Measurements from ENCODE around the gene DBP.
A peak's percentile ranks its signal among the peaks of the same experiment; 100 is the strongest.
"Not testable (repeated sequence)": the region's sequence is repeated elsewhere in the genome, so short reads cannot be mapped to it uniquely, and the experiment has no call there.

Gene DBP

DNA sequence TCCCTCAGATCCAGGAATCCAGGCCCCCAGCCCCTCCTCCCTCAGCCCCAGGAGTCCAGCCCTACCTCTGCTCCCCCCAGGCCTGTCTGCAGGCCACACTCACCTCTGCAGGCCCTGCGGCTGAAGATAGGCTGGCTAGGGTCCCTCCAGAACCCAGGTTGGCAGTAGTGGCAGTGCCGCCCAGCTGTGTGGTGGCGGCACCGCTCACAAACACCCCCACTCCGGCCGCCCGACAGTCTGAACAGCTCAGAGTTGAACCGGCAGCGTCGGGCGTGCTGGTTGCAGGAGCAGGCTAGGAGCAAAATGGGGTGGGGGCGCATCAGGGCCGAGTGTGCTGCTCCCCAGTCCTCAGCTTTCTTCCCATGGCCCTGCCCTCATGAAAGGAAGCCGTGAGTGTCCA, 27.3 kb upstream of the DBP start:
- DNase-seq = no peak

DNA sequence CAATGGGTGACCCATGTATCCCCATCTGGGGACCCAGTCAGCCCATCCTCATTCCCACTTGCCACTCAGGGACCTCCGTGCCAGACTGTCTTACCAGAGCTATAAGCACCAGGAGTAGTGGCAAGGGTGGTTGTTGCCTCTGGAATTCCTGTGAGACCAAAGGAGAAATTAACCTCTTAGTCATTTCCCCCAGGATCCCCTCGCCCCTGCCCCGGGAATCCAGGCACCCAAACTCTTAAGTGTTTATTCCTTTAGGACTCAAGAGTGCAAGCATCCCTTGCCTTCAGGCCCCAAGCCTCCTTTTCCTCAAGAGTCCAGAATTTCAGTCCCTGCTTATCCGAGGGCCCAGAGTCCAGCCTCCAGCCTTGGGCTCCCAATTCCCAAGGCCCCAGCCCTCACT, 26.5 kb upstream of the DBP start:
- DNase-seq = no peak

DNA sequence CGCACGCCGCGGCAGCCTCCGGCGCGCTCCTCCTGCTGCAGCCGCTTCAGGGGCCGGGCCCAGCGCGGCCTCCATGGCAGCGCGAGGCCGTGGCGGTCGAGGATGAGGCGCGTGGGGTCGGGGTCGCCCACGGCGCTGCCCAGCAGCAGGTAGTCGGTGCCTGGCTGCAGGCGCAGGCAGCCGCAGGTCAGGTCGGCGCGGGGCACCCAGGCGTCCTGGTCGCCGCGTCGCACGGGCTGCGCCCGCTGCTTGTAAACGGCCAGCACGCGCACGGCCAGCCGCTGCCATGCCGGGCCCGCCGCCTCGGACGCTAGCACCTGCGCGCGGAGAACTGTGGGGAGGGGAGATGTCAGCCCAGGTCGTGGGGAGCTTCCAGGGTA, 24.5 kb upstream of the DBP start:
- DNase-seq = no peak

DNA sequence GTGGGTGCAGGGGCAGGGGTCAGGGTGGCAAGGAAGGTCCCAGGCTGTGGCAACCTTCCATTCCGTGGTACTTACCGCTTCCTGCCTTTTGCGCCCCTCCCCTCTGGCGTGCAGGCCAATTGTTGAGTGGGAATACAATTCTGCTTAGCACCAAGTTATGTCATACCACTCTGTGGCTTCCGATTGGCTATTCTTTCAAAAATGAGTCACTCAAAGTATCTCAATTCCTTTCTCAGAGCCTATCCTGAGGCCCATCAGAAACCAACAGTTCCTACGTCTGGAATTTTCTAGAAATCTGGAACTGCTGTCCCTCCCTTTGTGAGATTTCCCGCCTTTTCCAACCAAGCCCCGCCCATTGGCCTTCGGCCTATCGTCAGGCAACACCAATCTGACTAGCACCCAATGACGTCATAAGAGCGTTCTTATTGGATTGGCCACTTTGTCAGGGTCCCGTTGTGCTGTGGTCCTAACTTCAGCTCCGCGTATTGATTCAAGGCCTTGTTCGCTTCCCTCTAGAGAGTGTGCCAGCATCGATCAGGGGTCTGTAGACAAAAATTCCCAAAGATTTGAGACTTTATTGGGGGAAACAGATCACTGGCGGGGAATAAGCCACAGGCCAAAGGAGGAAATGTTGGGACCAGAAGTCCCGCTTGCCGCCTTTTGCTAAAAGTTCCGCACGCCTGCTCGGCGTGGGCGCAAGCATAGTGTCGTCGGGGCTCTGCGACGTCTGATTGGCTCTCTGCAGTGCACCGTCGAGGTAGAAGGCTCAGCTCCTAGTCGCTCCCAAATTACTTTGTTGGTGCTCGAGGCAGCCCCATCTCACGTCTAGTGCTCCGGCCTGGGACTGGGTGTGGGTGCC, 23.9 kb upstream of the DBP start:
- DNase-seq = peak; percentile 87

DNA sequence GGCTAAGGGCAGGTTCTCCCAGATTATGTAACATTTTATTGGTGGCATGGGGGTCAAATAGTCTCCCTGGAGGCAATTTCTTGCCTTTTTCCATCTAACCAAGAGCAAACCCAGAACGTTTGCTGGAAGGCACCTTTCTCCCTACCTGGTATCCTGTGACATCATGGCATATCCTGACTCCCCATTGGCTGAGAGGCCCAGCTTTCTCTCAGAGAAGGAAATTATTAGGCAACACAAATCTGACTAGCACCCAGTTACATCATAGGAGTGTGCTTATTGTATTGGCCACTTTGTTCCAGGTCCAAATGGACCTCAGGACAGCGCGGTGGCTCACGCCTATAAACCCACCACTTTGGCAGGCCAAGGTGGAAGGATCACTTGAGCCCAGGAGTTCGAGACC, 22.6 kb upstream of the DBP start:
- no peak for DNase-seq

DNA sequence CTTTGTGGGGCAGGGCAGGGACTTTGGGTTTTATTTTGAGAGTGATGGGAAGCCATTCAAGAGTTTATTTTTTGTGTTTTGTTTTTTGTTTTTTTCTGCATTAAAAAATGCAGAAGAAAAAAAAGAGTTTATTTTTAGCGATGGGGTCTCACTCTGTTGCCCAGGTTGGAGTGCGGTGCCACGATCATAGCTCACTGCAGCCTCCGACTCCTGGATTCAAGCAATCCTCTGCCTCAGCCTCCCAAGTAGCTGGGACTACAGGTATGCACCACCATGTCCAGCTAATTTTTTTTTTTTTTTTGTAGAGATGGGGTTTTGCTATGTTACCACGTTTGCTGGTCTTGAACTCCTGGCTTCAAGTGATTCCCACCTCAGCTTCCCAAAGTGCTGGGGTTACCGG, 21.3 kb upstream of the DBP start:
- no peak for DNase-seq

DNA sequence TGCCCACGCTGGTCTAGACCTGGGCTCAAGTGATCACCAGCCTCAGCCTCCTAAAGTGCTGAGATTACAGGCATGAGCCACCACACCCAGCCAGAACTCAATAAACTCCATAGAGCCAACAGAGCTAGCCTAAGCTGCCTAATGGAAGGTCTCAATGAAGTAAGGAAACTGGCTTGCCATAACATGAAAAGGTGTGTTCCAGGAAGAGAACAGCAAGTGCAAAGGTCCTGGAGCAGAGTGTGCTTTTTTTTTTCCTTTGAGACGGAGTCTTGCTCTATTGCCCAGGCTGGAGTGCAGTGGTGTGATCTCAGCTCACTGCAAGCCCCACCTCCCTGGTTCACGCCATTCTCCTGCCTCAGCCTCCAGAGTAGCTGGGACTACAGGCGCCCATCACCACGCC, 20.6 kb upstream of the DBP start:
- DNase-seq = not testable (repeated sequence)

DNA sequence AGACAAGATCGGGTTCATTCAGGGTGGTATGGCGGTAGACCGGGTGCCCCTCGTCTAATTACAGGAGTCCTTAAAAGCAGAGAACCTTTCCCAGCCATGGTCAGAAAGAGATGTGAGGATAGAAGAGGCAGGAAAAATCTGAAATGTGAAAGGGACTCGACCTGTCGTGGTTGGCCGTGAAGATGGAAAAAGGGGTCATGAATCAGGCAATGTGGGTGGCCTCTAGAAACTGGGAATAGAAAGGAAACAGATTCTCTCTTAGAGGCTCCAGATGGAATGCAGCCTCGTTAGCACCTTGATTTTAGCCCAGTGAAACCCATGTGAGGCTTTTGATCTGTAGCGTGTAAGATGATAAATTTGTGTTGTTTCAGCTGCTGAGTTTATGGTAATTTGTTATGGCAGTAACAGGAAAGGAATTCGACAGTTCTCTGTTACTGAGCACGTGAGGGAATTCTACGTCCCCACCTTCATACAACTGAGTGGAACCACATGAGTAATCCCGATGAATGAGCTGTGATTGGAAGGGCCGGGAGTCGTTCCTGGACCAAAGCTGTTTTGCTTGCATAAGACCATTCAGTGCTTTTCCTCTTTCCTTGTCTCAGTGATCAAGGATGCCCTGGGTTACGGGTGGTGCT, 19.8 kb upstream of the DBP start:
- no peak for DNase-seq

DNA sequence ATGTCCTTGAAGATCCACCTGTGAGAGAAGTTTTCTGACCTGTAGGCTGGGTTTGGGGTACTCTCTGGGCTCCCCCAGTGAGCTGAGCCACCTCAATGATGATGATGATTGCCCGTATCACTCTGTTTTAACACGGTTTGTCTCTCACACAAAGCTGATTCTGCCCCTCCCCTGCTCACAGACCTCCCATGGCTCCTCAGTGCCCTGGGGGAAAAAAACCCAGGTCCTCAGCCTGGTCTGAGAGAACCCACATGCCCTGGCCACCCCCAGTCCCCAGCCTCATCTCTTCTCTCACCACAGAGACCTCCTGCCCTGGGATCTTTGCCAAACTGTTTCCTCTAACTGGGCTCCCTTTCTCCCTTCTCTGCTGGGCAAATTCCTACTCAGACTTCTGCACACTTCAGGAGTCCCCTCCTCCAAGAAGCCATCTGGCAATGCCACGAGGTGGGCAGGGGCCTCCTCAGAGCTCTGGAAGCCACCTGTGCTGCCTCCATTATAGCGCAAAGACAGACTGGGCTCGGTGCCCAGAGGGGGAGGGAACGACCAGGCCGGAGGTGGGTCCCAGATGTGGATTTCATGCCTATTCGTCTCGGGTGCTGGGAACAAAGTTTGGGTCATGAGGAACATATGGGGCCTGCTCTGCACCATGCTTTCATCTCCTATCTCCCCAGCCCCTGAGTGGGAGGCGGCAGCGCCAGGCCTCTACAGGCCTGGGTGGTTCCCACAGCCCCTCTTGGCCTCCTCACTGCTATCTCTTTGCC, 17.3 kb upstream of the DBP start:
- DNase-seq = no peak

DNA sequence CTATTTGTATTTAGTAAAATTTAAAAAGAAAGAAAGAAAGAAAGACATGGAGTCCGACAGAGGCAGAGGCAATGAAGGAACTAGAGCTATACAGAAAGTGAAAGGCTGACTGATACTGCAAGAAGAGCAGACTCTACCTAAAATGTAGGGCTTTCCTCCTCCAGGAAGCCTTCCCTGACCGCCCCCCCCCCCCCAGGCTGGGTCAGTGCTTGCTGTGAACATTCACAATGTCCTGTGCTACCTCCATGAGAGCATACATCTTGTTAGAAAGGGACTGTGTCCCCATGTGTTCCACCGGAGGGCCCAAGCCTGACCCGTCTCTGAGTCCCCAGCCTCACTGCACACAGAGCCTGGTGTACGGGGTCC, 14.5 kb upstream of the DBP start:
- no peak for DNase-seq

DNA sequence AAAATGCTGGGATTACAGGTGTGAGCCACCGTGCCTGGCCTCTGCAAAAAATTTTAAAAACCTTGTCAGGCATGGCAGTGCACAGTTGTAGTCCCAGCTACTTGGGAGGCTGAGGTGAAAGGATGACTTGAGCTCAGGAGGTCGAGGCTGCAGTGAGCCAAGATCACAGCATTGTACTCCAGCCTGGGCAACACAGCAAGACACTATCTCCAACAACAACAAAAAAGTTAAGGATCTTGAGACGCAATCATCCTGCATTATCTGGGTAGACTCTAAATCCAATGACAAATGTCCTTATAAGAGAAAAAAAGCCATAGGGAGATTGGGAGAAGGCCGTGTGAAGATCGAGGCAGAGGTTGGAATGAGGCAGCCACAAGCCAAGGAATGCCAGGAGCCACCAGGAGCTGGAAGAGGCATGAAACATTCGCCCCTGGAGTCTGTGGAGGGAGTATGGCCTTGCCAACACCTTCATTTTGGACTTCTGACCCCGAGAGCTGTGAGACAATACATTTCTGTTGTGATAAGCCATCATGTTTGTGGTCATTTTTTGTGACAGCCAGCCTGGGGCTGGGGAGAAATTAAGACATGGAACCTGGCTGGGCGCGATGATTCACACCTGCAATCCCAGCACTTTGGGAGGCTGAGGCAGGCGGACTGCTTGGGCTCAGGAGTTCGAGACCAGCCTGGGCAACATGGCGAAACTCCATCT, 13.9 kb upstream of the DBP start:
- no peak for DNase-seq

DNA sequence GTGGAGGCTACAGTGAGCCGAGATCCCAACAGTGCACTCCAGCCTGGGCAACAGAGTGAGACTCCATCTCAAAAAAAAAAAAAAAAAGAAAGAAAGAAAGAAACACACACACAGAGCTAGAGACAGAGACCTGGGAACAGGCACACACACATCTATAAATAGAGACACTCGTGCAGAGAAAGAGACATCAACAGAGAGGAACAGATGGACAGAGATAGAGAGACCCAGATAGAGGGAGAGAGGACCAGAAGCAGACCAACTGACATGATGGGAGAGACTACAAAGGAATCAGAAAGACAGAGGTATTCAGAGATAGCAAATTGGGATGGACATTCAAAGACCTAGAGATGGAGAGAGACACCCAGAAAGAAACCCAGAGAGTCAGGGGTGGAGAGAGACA, 11.0 kb upstream of the DBP start:
- DNase-seq = no peak

DNA sequence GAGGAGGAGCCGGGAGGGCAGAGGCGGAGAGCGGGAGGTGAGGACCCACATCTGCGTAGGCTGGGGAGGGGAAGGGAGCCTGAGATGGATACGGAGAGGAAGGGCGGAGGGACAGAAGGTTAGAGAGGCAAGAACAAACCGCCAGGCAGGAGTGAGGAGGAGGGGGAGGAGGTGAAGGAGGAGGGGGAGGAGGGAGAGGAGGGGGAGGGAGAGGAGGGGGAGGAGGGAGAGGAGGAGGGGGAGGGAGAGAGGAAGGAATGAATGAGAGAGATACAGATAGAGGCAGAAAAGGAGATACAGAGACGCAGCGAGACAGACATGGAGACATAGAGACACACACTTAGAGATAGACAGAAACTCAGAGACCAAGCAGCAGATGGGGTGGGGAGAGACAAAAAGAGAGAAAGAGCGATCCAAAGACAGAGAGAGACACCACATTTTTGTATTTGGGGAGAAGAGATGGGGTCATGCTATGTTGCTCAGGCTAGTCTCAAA, 9.6 kb upstream of the DBP start:
- DNase-seq = no peak

DNA sequence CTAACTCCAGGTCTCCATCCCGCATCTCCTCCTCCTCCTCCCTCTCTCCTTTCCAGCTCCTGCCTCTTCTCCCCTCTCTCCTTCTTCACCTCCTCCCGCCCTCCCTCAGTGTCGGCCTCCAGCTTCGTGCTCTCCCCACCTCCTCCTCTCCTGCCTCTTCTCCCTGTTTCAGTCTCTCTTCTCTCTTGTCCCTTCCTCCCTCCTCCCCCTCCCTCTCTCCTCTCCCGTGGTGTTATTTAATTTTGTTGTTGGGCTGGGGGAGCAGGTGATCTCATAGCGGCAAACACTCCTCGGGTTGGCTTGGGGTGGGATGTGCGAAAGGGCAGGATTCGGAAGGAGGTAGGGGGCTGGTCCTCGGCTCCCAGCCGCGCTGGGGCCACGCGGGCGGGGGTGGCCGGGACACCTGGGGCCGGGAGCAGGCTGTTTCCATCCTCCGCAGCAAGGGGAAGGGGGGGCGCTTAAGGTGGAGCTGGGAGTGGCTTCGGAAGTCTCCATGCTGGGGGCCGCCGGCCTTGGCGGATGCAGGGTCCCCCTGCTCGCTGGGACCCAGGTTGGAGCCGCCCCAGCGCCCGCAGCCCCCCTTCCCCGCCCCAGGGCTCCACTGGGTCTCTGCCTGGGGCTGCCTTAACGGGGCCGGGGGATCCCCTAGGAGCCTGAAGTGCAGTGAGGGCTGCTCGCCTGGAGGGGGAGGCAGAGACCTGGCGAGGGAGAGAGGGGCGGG, 9.0 kb upstream of the DBP start, which contains the start of gene CA11:
Gene CA11, minus strand, starts transcription at position 187 of the 721 bp plus-strand sequence. CDS start 555 bp downstream, outside the sequence.
- peak; percentile 76 for DNase-seq

DNA sequence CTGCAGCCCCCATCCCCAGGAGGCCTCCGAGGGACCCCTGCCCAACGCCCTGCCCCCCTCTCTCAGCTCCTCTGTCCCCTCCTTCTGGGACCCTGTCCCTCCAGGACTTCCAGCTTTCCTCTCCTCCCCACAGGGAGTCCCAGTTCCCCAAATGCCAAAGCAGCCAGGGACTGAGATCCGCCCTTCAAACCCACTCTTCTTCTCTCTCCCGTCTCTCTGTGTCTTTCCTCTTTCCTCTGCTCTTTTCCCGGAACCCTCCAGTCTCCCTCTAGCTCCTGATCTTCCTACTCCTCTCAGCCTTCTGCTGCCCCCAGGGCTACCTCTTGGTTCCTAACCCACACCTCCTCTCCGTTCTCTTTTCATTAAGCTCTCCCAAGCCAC, 8.4 kb upstream of the DBP start:
- no peak for DNase-seq

DNA sequence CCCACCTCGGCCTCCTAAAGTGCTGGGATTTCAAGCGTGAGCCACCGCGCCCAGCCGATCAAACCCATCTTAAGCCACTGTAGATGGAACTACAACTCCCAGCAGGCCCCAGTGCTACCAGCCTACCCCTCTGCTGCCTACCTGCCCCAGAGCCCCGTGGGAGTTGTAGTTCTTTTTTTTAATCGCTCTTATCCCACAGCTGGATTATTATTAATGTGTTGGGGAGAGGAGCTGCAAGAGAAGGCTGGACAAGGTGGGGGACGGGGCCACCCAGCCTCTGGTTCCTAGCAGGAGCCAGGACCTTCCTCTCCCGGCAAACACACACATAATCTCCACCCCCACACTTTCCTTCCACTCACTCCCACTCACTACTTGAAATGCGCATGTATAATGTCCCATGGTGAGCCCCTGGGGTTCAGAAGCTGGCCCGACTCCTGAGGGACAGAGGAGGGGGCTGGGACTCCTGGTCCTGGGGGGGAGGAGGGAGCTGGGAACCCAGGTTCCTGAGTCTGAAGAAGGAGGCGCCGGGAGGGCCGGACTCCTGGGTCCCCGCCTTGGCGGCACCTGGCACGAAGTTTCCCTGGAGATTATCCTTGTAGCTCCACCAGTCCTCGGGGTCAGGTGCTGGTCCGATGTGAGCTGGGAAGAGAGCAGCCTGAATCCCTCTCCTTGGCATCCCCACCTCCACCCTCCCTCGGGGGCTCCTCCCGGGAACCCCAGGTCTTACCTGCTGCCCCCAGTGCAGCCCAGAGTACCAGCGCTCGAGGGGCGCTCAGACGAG, 7.8 kb upstream of the DBP start:
- DNase-seq = peak; percentile 79

DNA sequence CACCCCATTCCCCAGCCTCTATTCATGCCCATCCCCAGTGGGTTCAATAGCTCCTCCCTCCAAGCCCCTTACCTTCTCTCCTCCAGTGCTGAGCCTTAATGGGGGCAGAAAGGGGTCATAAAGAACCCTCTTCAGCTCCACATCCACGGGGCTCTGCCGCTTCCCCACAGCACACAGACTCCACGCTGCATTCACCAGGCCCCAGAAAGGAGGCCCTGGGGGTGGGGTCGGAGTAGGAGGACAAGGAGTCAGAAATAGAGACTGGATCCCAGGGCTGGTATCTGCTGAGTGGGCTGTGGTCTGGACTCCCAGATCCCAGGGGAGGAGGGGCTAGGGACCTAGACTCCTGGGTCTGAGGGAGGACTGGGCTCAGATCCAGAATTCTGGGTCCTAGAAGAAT, 7.2 kb upstream of the DBP start:
- DNase-seq = no peak

DNA sequence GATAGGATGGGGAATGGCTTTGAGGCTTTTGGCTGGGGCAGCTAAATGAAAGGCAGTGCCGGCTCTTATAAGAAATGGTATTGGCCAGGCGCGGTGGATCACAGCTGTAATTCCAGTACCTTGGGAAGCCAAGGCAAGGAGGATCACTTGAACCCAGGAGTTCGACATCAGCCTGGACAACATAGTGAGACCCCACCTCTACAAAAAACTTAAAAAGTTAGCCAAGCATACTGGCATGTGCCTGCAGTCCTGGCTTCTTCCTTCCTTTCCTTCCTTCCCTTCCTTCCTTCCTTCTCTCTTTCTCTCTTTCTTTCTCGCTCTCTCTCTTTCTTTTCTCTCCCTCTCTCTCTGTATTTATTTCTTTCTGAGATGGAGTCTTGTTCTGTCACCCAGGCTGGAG, 5.7 kb upstream of the DBP start:
- DNase-seq = no peak

DNA sequence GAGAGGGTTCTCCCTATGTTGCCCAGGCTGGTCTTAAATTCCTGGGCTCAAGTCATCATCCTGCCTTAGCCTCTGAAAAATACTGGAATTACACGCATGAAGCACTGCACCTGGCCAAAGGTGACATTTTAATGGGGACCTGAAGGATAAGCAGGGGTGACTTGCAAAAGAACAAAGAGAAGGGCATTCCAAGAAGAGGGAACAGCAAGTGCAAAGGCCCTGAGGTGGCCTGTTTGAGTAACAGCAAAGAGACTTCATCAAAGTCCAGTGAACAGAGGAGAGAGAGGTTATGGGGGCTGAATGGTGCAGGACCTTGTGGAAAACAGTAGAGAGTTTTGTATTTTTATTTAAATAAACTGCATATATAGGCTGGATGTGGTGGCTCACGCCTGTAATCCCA, 4.7 kb upstream of the DBP start:
- no peak for DNase-seq

DNA sequence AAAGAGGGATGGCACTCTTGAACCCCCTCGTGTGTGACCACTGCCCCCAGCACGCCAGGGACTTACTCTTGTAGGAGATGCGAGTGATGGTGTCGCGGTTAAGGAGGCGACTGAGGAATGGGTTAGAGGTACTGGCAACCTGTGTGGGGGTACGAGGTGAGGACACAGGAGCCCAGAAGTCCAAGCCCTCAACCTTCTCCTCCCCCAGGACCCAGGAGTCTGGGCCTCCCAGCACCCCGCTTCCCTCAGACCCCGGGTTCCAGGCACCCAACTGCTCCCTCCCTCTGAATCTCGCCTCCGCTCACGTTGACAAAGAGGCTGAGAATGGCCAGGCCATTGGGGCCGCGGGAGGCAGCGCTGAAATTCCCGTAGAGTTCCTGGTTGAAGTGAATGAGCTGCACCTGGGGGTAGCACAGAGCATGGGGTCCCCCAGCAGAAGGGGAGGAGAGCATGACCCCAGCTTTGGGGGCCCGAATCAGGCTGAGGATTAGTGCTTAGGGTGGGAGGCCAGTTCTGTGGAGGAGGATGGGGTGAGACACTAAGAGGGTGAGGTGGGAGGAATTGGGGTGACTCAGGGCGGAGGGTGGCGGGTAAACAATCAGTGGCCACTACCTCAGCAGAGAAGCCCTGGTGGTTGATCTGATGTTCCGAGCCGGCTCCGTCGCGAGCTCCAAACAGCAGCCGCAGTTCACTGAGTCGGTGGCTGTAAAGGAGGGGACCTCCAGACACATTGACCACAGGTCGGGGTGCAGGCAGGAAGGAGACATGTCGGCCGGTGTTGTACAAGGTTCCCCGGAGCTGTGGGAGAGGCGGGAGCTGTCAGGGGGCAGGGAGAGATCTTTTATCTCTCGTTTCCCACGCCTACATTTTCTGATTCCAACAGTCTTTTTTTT, 2.5 kb upstream of the DBP start:
- DNase-seq = no peak

Measured in NCI-H2029 treated with DMSO at 0.1 percent for 48 hours (cell line).